ENCODE measurements around the gene RUNDC3A.

Gene RUNDC3A

GRCh38 chr17:44348234-44348987, 40.0 kb downstream of the RUNDC3A start:
- FAIRE-seq: peak; percentile 94
- DNase-seq (ENCODE audit: insufficient read length, low spot score): peak; percentile 71
- peak; percentile 74; the same call in 1 of the 2 replicates for TF ChIP-seq POU2F2 (IDR thresholded peaks at IDR 0.05; ENCODE audit: low read depth, low read length)
- TF ChIP-seq POLR2AphosphoS5 (IDR thresholded peaks at IDR 0.05; ENCODE audit: low read depth, low read length): no peak; the same call in 1 of the 2 replicates
- TF ChIP-seq POLR2A (IDR thresholded peaks at IDR 0.05; ENCODE audit: low read depth, low read length): 0 out of 2 replicates have a peak, but pooled peaks have one; percentile 45
- no peak for TF ChIP-seq PAX5 (IDR thresholded peaks at IDR 0.05; ENCODE audit: insufficient read depth, low read length, severe bottlenecking)
- peak; percentile 53 for TF ChIP-seq TAF1 (IDR thresholded peaks at IDR 0.05; ENCODE audit: low read depth, low read length)
- TF ChIP-seq SPI1 (IDR thresholded peaks at IDR 0.05; ENCODE audit: low read depth, low read length): peak; percentile 98

DNA sequence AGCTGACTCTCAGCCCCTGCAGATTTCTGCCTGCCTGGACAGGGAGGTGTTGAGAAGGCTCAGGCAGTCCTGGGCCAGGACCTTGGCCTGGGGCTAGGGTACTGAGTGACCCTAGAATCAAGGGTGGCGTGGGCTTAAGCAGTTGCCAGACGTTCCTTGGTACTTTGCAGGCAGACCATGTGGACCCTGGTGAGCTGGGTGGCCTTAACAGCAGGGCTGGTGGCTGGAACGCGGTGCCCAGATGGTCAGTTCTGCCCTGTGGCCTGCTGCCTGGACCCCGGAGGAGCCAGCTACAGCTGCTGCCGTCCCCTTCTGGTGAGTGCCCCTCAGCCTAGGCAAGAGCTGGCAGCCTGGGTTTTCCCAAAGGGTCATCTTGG, 40.6 kb downstream of the RUNDC3A start:
- FAIRE-seq: no peak
- no peak for DNase-seq (ENCODE audit: insufficient read length, low spot score)

DNA sequence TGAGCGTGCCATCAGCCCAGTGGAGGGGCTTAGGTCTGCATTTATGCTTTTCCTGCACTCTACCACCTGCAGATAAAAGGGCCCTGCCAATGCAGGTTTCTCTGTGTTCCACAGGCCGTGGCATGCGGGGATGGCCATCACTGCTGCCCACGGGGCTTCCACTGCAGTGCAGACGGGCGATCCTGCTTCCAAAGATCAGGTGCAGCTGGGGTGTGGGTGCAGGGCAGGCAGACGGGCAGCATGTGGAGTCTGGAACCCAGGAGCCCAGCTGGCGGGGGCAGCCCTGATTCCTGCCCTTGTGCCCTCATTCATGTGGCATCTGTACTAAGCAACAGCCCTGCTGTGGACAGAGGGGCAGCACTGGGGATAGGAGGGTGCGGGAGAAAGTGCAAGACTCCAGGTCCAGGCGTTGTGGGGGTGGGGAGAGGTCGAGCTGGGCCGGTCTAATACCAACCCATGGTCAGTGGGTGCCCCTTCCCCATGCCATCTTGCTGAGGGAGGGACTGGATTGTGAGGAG, 41.2 kb downstream of the RUNDC3A start:
- FAIRE-seq: no peak
- TF ChIP-seq POLR2AphosphoS5 (IDR thresholded peaks at IDR 0.05; ENCODE audit: low read depth, low read length): no peak
- no peak for TF ChIP-seq POLR2A (IDR thresholded peaks at IDR 0.05; ENCODE audit: low read depth, low read length)
- TF ChIP-seq PAX5 (IDR thresholded peaks at IDR 0.05; ENCODE audit: insufficient read depth, low read length, severe bottlenecking): no peak
- TF ChIP-seq POU2F2 (IDR thresholded peaks at IDR 0.05; ENCODE audit: low read depth, low read length): no peak
- TF ChIP-seq SPI1 (IDR thresholded peaks at IDR 0.05; ENCODE audit: low read depth, low read length): no peak
- no peak for TF ChIP-seq TAF1 (IDR thresholded peaks at IDR 0.05; ENCODE audit: low read depth, low read length)
- DNase-seq (ENCODE audit: insufficient read length, low spot score): no peak

More for the DNA sequence above, 40.6 kb downstream of the RUNDC3A start:
- TF ChIP-seq TAF1 (IDR thresholded peaks at IDR 0.05; ENCODE audit: low read depth, low read length): no peak
- no peak for TF ChIP-seq POLR2A (IDR thresholded peaks at IDR 0.05; ENCODE audit: low read depth, low read length)
- no peak for TF ChIP-seq SPI1 (IDR thresholded peaks at IDR 0.05; ENCODE audit: low read depth, low read length)
- TF ChIP-seq POU2F2 (IDR thresholded peaks at IDR 0.05; ENCODE audit: low read depth, low read length): no peak
- TF ChIP-seq PAX5 (IDR thresholded peaks at IDR 0.05; ENCODE audit: insufficient read depth, low read length, severe bottlenecking): no peak
- TF ChIP-seq POLR2AphosphoS5 (IDR thresholded peaks at IDR 0.05; ENCODE audit: low read depth, low read length): no peak

- no peak for TF ChIP-seq POLR2AphosphoS5 (IDR thresholded peaks at IDR 0.05; ENCODE audit: low read depth, low read length)
- TF ChIP-seq SPI1 (IDR thresholded peaks at IDR 0.05; ENCODE audit: low read depth, low read length): no peak
- no peak for TF ChIP-seq POLR2A (IDR thresholded peaks at IDR 0.05; ENCODE audit: low read depth, low read length)
- TF ChIP-seq PAX5 (IDR thresholded peaks at IDR 0.05; ENCODE audit: insufficient read depth, low read length, severe bottlenecking): no peak
- TF ChIP-seq TAF1 (IDR thresholded peaks at IDR 0.05; ENCODE audit: low read depth, low read length): no peak
- TF ChIP-seq POU2F2 (IDR thresholded peaks at IDR 0.05; ENCODE audit: low read depth, low read length): no peak
- FAIRE-seq: peak; percentile 98
- DNase-seq (ENCODE audit: insufficient read length, low spot score): peak; percentile 86
Measured at GRCh38 chr17:44350733-44351226, 42.4 kb downstream of the RUNDC3A start.

GRCh38 chr17:44351464-44351863, 43.1 kb downstream of the RUNDC3A start:
- DNase-seq (ENCODE audit: insufficient read length, low spot score) (no peak), FAIRE-seq (no peak)
- TF ChIP-seq POLR2AphosphoS5 (IDR thresholded peaks at IDR 0.05; ENCODE audit: low read depth, low read length) (no peak), POU2F2 (IDR thresholded peaks at IDR 0.05; ENCODE audit: low read depth, low read length) (no peak), POLR2A (IDR thresholded peaks at IDR 0.05; ENCODE audit: low read depth, low read length) (no peak), PAX5 (IDR thresholded peaks at IDR 0.05; ENCODE audit: insufficient read depth, low read length, severe bottlenecking) (no peak), SPI1 (IDR thresholded peaks at IDR 0.05; ENCODE audit: low read depth, low read length) (no peak), TAF1 (IDR thresholded peaks at IDR 0.05; ENCODE audit: low read depth, low read length) (no peak)

GRCh38 chr17:44351961-44352827, 43.8 kb downstream of the RUNDC3A start:
- no peak for FAIRE-seq

GRCh38 chr17:44352828-44353671, 44.6 kb downstream of the RUNDC3A start:
- DNase-seq (ENCODE audit: insufficient read length, low spot score) (no peak), FAIRE-seq (no peak)
- no peak for TF ChIP-seq POLR2A (IDR thresholded peaks at IDR 0.05; ENCODE audit: low read depth, low read length)
- no peak for TF ChIP-seq POU2F2 (IDR thresholded peaks at IDR 0.05; ENCODE audit: low read depth, low read length)
- TF ChIP-seq SPI1 (IDR thresholded peaks at IDR 0.05; ENCODE audit: low read depth, low read length): no peak

More at GRCh38 chr17:44351961-44352827, 43.8 kb downstream of the RUNDC3A start:
- TF ChIP-seq SPI1 (IDR thresholded peaks at IDR 0.05; ENCODE audit: low read depth, low read length) (no peak), PAX5 (IDR thresholded peaks at IDR 0.05; ENCODE audit: insufficient read depth, low read length, severe bottlenecking) (no peak), POU2F2 (IDR thresholded peaks at IDR 0.05; ENCODE audit: low read depth, low read length) (no peak), POLR2AphosphoS5 (IDR thresholded peaks at IDR 0.05; ENCODE audit: low read depth, low read length) (no peak), POLR2A (IDR thresholded peaks at IDR 0.05; ENCODE audit: low read depth, low read length) (no peak), TAF1 (IDR thresholded peaks at IDR 0.05; ENCODE audit: low read depth, low read length) (no peak)
- no peak for DNase-seq (ENCODE audit: insufficient read length, low spot score)

GRCh38 chr17:44353672-44354331, 45.4 kb downstream of the RUNDC3A start:
- no peak for DNase-seq (ENCODE audit: insufficient read length, low spot score)
- FAIRE-seq: peak; percentile 45
- no peak for TF ChIP-seq POLR2A (IDR thresholded peaks at IDR 0.05; ENCODE audit: low read depth, low read length)
- no peak for TF ChIP-seq POU2F2 (IDR thresholded peaks at IDR 0.05; ENCODE audit: low read depth, low read length)
- no peak for TF ChIP-seq POLR2AphosphoS5 (IDR thresholded peaks at IDR 0.05; ENCODE audit: low read depth, low read length)
- TF ChIP-seq SPI1 (IDR thresholded peaks at IDR 0.05; ENCODE audit: low read depth, low read length): no peak
- TF ChIP-seq TAF1 (IDR thresholded peaks at IDR 0.05; ENCODE audit: low read depth, low read length): no peak
- no peak for TF ChIP-seq PAX5 (IDR thresholded peaks at IDR 0.05; ENCODE audit: insufficient read depth, low read length, severe bottlenecking)
